Measurements from ENCODE around the gene MTREX. TPM values are rescaled to one million over a fixed set of nuclear protein-coding genes. Genes with fewer than 3 reads are reported as not detected.

Gene MTREX
- total and polyA plus RNA-seq, 2 of the 8 experiments (the other 6 are each of a cell fraction or from before 2014, with no cell fraction given) = 16.0 to 130 TPM

GRCh38 chr5:55286411-55286933 lies 21.3 kb upstream of the MTREX start:
- H3K18ac ChIP-seq (ENCODE audit: extremely low read depth, low read length) = no peak overlapping the region
- WGBS, 2 experiments (ENCODE audit: extremely low coverage in 1 of 2, insufficient coverage in 1 of 2, insufficient read length in 1 of 2, insufficient replicate concordance in 2 of 2, low coverage in 1 of 2, low lambda C conversion rate in 2 of 2, missing lambda C conversion rate in 1 of 2) = 100% methylated on average over 1 of the region's 1 CpG; no CpG with 5 or more reads in 1 of the 2 experiments
- no peak overlapping the region for H2BK12ac ChIP-seq (ENCODE audit: low read depth, low read length)
- H3K4ac ChIP-seq (replicated peaks; ENCODE audit: insufficient read length, low read depth, low read length) = no peak overlapping the region
- ChIA-PET POLR2A (ENCODE audit: partially characterized antibody) (no interaction called here), CTCF (ENCODE audit: partially characterized antibody) (interaction anchor here (0.6 kb wide), 1 partner anchor 1220 kb away, joined by 3 read pairs; no protein-coding TSS in a partner anchor)
- no peak overlapping the region for H2AK5ac ChIP-seq (ENCODE audit: low read depth, low read length)
- no peak overlapping the region for H3K9ac ChIP-seq (replicated peaks in 1 of 4; ENCODE audit: extremely low read depth in 1 of 4, low read depth in 3 of 4, low read length in 3 of 4)
- no peak overlapping the region for H3K14ac ChIP-seq (ENCODE audit: insufficient read length)
- H3K27ac ChIP-seq (ENCODE audit: low read depth, low read length) = no peak overlapping the region
- no peak overlapping the region for H3K23ac ChIP-seq (ENCODE audit: insufficient read length)
- no peak overlapping the region for H3K4me2 ChIP-seq (ENCODE audit: insufficient read depth in 1 of 2, low read depth in 2 of 2, low read length in 2 of 2)
- no peaks in the 10 kb centered on the region for H3K27me3 ChIP-seq (replicated peaks in 1 of 4; ENCODE audit: control insufficient read depth in 3 of 4, extremely low read depth in 1 of 4, insufficient read depth in 3 of 4, low read length in 3 of 4)
- H3K4me1 ChIP-seq (replicated peaks in 1 of 4; ENCODE audit: control insufficient read depth in 3 of 4, insufficient read depth in 4 of 4, low read length in 3 of 4) = no peaks in the 10 kb centered on the region
- no peak overlapping the region for H2BK15ac ChIP-seq (ENCODE audit: low read length)
- H2BK5ac ChIP-seq (ENCODE audit: low read depth, low read length) = no peak overlapping the region
- no peak for DNase-seq (ENCODE audit: low read depth in 1 of 2, low spot score in 2 of 2)
- H3K36me3 ChIP-seq (ENCODE audit: control insufficient read depth in 2 of 4, insufficient read depth in 4 of 4, low read length in 3 of 4) = peaks cover 2 to 53% (median 16%) of the 10 kb centered on the region in 4 experiments; a peak in 7 of 8 replicates
- H3K79me2 ChIP-seq (ENCODE audit: control insufficient read depth in 1 of 2, insufficient read depth in 2 of 2, low read length in 2 of 2) = no peaks in the 10 kb centered on the region
- no peak overlapping the region for H3K56ac ChIP-seq (replicated peaks; ENCODE audit: insufficient read length, low read depth, low read length)
- FAIRE-seq = no peak
- TF ChIP-seq ASH2L (IDR thresholded peaks at IDR 0.05; ENCODE audit: low read length) (no peak), RXRA (IDR thresholded peaks at IDR 0.05; ENCODE audit: insufficient read depth, low read depth, low read length) (no peak), PHF8 (conservative IDR thresholded peaks at IDR 0.05; ENCODE audit: low read depth, low read length) (no peak), JUND (IDR thresholded peaks at IDR 0.05; ENCODE audit: low read length) (no peak), CREB1 (IDR thresholded peaks at IDR 0.05) (no peak), CEBPB (IDR thresholded peaks at IDR 0.05; ENCODE audit: low read depth, low read length) (no peak)
- H4K8ac ChIP-seq (ENCODE audit: extremely low read depth, insufficient read depth, low read length) = no peak overlapping the region
- no peak overlapping the region for H2AFZ ChIP-seq (ENCODE audit: low read length)
- no peaks in the 10 kb centered on the region for H3K79me1 ChIP-seq (ENCODE audit: low read depth, low read length)
- no peaks in the 10 kb centered on the region for H3K23me2 ChIP-seq (ENCODE audit: low read depth, low read length)
- no peak overlapping the region for H3K4me3 ChIP-seq (ENCODE audit: extremely low read depth in 1 of 4, insufficient read depth in 2 of 4, low read depth in 3 of 4, low read length in 4 of 4)
- no peak overlapping the region for H4K91ac ChIP-seq (replicated peaks; ENCODE audit: insufficient read length, low read length)
- H2BK20ac ChIP-seq (ENCODE audit: low read length) = no peak overlapping the region
- no peaks in the 10 kb centered on the region for H4K20me1 ChIP-seq (replicated peaks in 1 of 2; ENCODE audit: control insufficient read depth in 1 of 2, insufficient read depth in 2 of 2, low read length in 2 of 2)
- H3K9me3 ChIP-seq (ENCODE audit: insufficient read depth in 2 of 2, low read depth in 1 of 2, low read length in 1 of 2) = no peaks in the 10 kb centered on the region
- H2BK120ac ChIP-seq (replicated peaks; ENCODE audit: low read depth, low read length) = no peak overlapping the region
- H4K5ac ChIP-seq (ENCODE audit: insufficient read length, low read depth, low read length) = no peak overlapping the region
